Measurements from ENCODE around the gene JMJD7.

Gene JMJD7

DNA sequence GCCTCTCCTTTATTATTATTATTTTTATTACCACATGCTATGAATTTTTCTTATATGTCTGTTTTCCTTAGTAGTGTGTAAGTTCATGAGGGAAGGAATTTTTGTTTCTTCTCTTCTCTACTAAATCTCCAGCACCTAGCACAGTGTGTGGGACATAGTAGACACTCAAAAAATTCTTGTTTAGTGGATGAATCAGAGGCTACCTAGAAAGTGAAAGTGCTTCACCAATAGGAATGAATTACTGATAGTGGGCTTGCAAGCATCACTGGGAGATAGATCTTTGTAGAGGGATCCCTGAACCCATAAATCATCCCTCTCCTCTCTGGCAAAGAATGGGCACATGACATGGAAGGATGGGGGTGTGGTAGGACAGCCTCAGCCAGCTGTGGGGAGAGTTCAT is 57.4 kb downstream of the JMJD7 start:
- TF ChIP-seq EZH2 (IDR thresholded peaks at IDR 0.05; ENCODE audit: borderline replicate concordance, low read length), result no peak
- TF ChIP-seq, protein P1, sequence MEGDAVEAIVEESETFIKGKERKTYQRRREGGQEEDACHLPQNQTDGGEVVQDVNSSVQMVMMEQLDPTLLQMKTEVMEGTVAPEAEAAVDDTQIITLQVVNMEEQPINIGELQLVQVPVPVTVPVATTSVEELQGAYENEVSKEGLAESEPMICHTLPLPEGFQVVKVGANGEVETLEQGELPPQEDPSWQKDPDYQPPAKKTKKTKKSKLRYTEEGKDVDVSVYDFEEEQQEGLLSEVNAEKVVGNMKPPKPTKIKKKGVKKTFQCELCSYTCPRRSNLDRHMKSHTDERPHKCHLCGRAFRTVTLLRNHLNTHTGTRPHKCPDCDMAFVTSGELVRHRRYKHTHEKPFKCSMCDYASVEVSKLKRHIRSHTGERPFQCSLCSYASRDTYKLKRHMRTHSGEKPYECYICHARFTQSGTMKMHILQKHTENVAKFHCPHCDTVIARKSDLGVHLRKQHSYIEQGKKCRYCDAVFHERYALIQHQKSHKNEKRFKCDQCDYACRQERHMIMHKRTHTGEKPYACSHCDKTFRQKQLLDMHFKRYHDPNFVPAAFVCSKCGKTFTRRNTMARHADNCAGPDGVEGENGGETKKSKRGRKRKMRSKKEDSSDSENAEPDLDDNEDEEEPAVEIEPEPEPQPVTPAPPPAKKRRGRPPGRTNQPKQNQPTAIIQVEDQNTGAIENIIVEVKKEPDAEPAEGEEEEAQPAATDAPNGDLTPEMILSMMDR (IDR thresholded peaks at IDR 0.05; ENCODE audit: low read length), result no peak
- no peaks in the 10 kb centered on the region for H3K9me3 ChIP-seq (ENCODE audit: low read length)
- no peak overlapping the region for H3K9ac ChIP-seq (ENCODE audit: low read length)
- no peak overlapping the region for H3K27ac ChIP-seq (ENCODE audit: low read depth, low read length, poor library complexity, severe bottlenecking)
- H2AFZ ChIP-seq (ENCODE audit: low read length), result no peak overlapping the region
- H3K4me1 ChIP-seq (ENCODE audit: insufficient read depth, low read length, severe bottlenecking), result peaks cover 6% of the 10 kb centered on the region
- no peaks in the 10 kb centered on the region for H3K79me2 ChIP-seq (ENCODE audit: insufficient read depth, low read length)
- no peaks in the 10 kb centered on the region for H4K20me1 ChIP-seq (ENCODE audit: insufficient read depth, low read length)
- no peaks in the 10 kb centered on the region; the same call in 1 of the 2 replicates for H3K27me3 ChIP-seq (ENCODE audit: insufficient read depth, low read length)
- H3K9me2 ChIP-seq (ENCODE audit: low read depth, low read length), result no peaks in the 10 kb centered on the region
- H3F3A ChIP-seq (ENCODE audit: insufficient read depth, low read length), result no peaks in the 10 kb centered on the region
- H3K4me2 ChIP-seq (ENCODE audit: low read length), result no peak overlapping the region
- H3K4me3 ChIP-seq (ENCODE audit: low read depth, low read length, poor library complexity, severe bottlenecking), result no peak overlapping the region
- no peaks in the 10 kb centered on the region for H3K36me3 ChIP-seq (ENCODE audit: insufficient read depth, low read length)

DNA sequence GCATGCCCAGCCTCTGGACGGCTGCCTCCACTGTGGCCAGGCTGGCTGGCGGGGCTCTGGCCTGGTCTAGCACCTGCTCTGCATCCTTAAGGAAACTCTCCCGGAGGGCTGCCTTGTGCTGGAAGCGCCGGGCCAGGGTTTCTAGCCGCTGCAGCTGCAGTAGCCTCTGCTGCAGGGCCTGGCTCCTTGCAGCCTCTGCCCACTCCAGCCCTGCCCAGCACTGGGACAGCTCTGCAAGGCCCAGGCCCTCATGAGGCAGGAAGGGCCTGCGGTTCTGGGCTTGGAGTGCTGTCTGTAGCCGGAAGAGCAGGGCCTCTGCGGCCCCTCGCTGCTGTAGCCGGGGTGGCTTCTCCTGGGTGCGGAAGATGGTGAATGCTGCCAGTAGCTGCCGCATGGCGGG is 57.9 kb downstream of the JMJD7 start:
- Histone ChIP-seq H3F3A (ENCODE audit: insufficient read depth, low read length) (no peaks in the 10 kb centered on the region), H3K79me2 (ENCODE audit: insufficient read depth, low read length) (no peaks in the 10 kb centered on the region), H3K4me1 (ENCODE audit: insufficient read depth, low read length, severe bottlenecking) (peaks cover 6% of the 10 kb centered on the region), H3K4me3 (ENCODE audit: low read depth, low read length, poor library complexity, severe bottlenecking) (no peak overlapping the region), H3K36me3 (ENCODE audit: insufficient read depth, low read length) (no peaks in the 10 kb centered on the region), H3K27ac (ENCODE audit: low read depth, low read length, poor library complexity, severe bottlenecking) (no peak overlapping the region), H4K20me1 (ENCODE audit: insufficient read depth, low read length) (no peaks in the 10 kb centered on the region), H3K9me2 (ENCODE audit: low read depth, low read length) (no peaks in the 10 kb centered on the region), H3K4me2 (ENCODE audit: low read length) (no peak overlapping the region), H3K9me3 (ENCODE audit: low read length) (no peaks in the 10 kb centered on the region), H2AFZ (ENCODE audit: low read length) (no peak overlapping the region), H3K27me3 (ENCODE audit: insufficient read depth, low read length) (no peaks in the 10 kb centered on the region; the same call in 1 of the 2 replicates), H3K9ac (ENCODE audit: low read length) (no peak overlapping the region)
- no peak for TF ChIP-seq EZH2 (IDR thresholded peaks at IDR 0.05; ENCODE audit: borderline replicate concordance, low read length)
- TF ChIP-seq, protein P1 (IDR thresholded peaks at IDR 0.05; ENCODE audit: low read length), result no peak

DNA sequence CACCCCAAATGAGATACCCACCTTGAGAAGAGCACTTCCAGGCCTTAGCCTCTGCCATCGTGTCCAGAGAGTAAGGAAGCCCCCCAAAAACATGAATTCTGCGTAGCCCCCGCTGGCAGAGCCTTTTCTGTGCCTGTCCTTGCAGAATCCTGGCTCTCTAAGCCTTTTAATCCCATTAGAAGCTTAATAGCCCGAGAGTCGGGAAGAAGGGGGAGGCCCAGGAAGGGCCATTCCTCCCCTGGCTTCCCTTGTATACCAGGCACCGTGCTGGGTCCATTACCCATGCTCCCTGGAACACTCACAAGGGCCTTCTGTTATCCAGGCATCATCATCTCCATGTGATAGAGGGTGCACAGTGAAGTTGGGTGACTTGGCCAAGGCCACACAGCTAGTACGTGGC is 58.8 kb downstream of the JMJD7 start:
- Histone ChIP-seq H3K4me2 (ENCODE audit: low read length) (no peak overlapping the region), H3K9me3 (ENCODE audit: low read length) (no peaks in the 10 kb centered on the region), H2AFZ (ENCODE audit: low read length) (no peak overlapping the region), H3F3A (ENCODE audit: insufficient read depth, low read length) (no peaks in the 10 kb centered on the region), H4K20me1 (ENCODE audit: insufficient read depth, low read length) (no peaks in the 10 kb centered on the region), H3K9me2 (ENCODE audit: low read depth, low read length) (no peaks in the 10 kb centered on the region), H3K9ac (ENCODE audit: low read length) (no peak overlapping the region), H3K27me3 (ENCODE audit: insufficient read depth, low read length) (no peaks in the 10 kb centered on the region; the same call in 1 of the 2 replicates), H3K4me1 (ENCODE audit: insufficient read depth, low read length, severe bottlenecking) (peaks cover 6% of the 10 kb centered on the region), H3K4me3 (ENCODE audit: low read depth, low read length, poor library complexity, severe bottlenecking) (no peak overlapping the region), H3K36me3 (ENCODE audit: insufficient read depth, low read length) (no peaks in the 10 kb centered on the region), H3K27ac (ENCODE audit: low read depth, low read length, poor library complexity, severe bottlenecking) (no peak overlapping the region), H3K79me2 (ENCODE audit: insufficient read depth, low read length) (no peaks in the 10 kb centered on the region)
- no peak for TF ChIP-seq EZH2 (IDR thresholded peaks at IDR 0.05; ENCODE audit: borderline replicate concordance, low read length)
- TF ChIP-seq, protein P1 (IDR thresholded peaks at IDR 0.05; ENCODE audit: low read length), result no peak
